ENCODE results near the gene COQ8A. TPM values are rescaled to one million over a fixed set of nuclear protein-coding genes. Genes with fewer than 3 reads are reported as not detected.

The COQ8A gene
- polyA plus RNA-seq, 1 donor from 2014 or later, result 13.2 TPM

DNA sequence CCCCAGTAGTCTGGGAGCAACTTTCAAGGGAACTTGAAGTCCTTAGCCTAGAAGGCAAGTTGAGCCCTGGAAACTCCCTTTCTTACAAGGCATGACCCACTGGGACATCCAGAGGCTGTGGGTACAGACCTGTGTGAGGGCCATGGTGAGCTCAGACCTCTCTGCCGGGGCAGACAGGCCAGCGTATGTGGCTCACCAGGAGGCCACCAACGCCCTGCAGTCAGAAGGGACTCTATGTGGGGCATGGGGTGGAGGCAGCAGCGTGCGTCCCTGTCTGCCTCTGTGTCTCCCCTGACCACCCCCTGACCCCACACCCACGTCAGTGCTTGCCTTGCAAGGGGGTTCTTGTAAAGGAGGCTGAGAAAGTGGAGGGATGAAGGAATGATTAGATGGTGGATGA lies 10.8 kb downstream of the COQ8A start:
- Histone ChIP-seq H3K4me2 (ENCODE audit: low read length) (no peak overlapping the region), H3K27me3 (ENCODE audit: insufficient read depth, low read depth, low read length) (no peaks in the 10 kb centered on the region), H3K9me3 (ENCODE audit: low read length) (no peaks in the 10 kb centered on the region), H3K27ac (ENCODE audit: low read length) (no peak overlapping the region), H3K36me3 (ENCODE audit: insufficient read depth, low read length) (no peaks in the 10 kb centered on the region), H2AFZ (ENCODE audit: low read depth, low read length) (no peak overlapping the region), H4K20me1 (ENCODE audit: insufficient read depth) (no peaks in the 10 kb centered on the region), H3K79me2 (replicated peaks; ENCODE audit: insufficient read depth, low read length) (no peaks in the 10 kb centered on the region), H3K9me2 (ENCODE audit: insufficient read depth, low read length) (no peaks in the 10 kb centered on the region), H3F3A (ENCODE audit: insufficient read depth, low read length, poor library complexity, severe bottlenecking) (no peaks in the 10 kb centered on the region), H3K4me3 (ENCODE audit: low read length) (no peak overlapping the region), H3K9ac (ENCODE audit: low read length) (no peak overlapping the region)
- TF ChIP-seq, protein P1, sequence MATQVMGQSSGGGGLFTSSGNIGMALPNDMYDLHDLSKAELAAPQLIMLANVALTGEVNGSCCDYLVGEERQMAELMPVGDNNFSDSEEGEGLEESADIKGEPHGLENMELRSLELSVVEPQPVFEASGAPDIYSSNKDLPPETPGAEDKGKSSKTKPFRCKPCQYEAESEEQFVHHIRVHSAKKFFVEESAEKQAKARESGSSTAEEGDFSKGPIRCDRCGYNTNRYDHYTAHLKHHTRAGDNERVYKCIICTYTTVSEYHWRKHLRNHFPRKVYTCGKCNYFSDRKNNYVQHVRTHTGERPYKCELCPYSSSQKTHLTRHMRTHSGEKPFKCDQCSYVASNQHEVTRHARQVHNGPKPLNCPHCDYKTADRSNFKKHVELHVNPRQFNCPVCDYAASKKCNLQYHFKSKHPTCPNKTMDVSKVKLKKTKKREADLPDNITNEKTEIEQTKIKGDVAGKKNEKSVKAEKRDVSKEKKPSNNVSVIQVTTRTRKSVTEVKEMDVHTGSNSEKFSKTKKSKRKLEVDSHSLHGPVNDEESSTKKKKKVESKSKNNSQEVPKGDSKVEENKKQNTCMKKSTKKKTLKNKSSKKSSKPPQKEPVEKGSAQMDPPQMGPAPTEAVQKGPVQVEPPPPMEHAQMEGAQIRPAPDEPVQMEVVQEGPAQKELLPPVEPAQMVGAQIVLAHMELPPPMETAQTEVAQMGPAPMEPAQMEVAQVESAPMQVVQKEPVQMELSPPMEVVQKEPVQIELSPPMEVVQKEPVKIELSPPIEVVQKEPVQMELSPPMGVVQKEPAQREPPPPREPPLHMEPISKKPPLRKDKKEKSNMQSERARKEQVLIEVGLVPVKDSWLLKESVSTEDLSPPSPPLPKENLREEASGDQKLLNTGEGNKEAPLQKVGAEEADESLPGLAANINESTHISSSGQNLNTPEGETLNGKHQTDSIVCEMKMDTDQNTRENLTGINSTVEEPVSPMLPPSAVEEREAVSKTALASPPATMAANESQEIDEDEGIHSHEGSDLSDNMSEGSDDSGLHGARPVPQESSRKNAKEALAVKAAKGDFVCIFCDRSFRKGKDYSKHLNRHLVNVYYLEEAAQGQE (IDR thresholded peaks at IDR 0.05; ENCODE audit: borderline replicate concordance), result no peak
- TF ChIP-seq, protein P2, sequence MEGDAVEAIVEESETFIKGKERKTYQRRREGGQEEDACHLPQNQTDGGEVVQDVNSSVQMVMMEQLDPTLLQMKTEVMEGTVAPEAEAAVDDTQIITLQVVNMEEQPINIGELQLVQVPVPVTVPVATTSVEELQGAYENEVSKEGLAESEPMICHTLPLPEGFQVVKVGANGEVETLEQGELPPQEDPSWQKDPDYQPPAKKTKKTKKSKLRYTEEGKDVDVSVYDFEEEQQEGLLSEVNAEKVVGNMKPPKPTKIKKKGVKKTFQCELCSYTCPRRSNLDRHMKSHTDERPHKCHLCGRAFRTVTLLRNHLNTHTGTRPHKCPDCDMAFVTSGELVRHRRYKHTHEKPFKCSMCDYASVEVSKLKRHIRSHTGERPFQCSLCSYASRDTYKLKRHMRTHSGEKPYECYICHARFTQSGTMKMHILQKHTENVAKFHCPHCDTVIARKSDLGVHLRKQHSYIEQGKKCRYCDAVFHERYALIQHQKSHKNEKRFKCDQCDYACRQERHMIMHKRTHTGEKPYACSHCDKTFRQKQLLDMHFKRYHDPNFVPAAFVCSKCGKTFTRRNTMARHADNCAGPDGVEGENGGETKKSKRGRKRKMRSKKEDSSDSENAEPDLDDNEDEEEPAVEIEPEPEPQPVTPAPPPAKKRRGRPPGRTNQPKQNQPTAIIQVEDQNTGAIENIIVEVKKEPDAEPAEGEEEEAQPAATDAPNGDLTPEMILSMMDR (IDR thresholded peaks at IDR 0.05; ENCODE audit: poor library complexity, severe bottlenecking), result no peak
- TF ChIP-seq EZH2 (IDR thresholded peaks at IDR 0.05; ENCODE audit: borderline replicate concordance, insufficient read depth, low read length, poor library complexity, severe bottlenecking), result no peak
- no peak for TF ChIP-seq POLR2AphosphoS5 (IDR thresholded peaks at IDR 0.05)
- no peak for TF ChIP-seq RAD21 (conservative IDR thresholded peaks at IDR 0.05)
- TF ChIP-seq SMC3 (conservative IDR thresholded peaks at IDR 0.05; ENCODE audit: poor library complexity), result no peak

DNA sequence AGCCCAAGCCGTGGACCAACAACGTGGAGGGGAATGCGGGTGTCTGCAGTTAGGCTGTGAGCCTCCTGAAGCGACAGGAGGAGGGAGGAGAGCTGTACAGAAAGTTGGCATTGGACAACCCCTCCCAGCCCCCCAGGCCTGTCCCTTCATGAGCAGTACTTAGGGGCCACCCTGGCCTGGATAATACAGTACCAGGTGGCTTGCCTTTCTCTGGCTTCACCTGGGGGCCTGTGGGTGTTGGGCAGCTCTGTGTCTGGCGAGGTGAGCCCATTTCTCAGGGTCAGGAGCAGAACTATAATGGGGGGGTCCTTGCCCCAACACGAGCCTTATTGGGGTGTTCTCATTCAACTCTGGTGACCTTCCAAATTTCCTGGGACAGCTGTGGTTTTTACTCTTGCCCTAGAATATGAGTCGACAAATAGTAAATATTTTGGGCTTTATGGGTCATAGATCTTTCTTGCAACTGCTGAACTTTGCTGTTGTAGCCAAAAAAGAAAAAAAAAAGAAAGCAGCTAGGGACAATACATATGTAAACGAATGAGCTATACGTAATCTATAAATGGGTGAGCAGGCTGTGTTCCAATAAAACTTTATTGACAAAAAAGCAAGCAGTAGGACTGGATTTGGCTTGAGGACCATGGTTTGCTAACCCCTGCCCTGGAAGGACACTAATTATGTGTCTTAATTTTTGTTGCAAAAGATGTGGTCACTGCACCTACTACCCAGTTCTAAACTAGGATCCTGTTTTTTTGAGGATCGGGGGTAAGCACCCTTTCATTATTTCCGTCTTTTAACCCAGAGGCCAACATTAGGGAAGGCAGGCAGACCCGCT lies 11.4 kb downstream of the COQ8A start:
- no peaks in the 10 kb centered on the region for H3K9me3 ChIP-seq (ENCODE audit: low read length)
- H3K9ac ChIP-seq (ENCODE audit: low read length), result no peak overlapping the region
- no peak overlapping the region for H3K4me3 ChIP-seq (ENCODE audit: low read length)
- H3K36me3 ChIP-seq (ENCODE audit: insufficient read depth, low read length), result no peaks in the 10 kb centered on the region
- H4K20me1 ChIP-seq (ENCODE audit: insufficient read depth), result no peaks in the 10 kb centered on the region
- no peak overlapping the region for H2AFZ ChIP-seq (ENCODE audit: low read depth, low read length)
- H3K27me3 ChIP-seq (ENCODE audit: insufficient read depth, low read depth, low read length), result no peaks in the 10 kb centered on the region
- no peaks in the 10 kb centered on the region for H3F3A ChIP-seq (ENCODE audit: insufficient read depth, low read length, poor library complexity, severe bottlenecking)
- TF ChIP-seq POLR2AphosphoS5 (IDR thresholded peaks at IDR 0.05) (no peak), MXI1 (conservative IDR thresholded peaks at IDR 0.05; ENCODE audit: poor library complexity, severe bottlenecking) (no peak), TAF1 (IDR thresholded peaks at IDR 0.05; ENCODE audit: low read depth) (no peak), EZH2 (IDR thresholded peaks at IDR 0.05; ENCODE audit: borderline replicate concordance, insufficient read depth, low read length, poor library complexity, severe bottlenecking) (no peak), RAD21 (conservative IDR thresholded peaks at IDR 0.05) (no peak), EP300 (conservative IDR thresholded peaks at IDR 0.05; ENCODE audit: poor library complexity, severe bottlenecking) (no peak), SMC3 (conservative IDR thresholded peaks at IDR 0.05; ENCODE audit: poor library complexity) (no peak)
- TF ChIP-seq, protein P2 (IDR thresholded peaks at IDR 0.05; ENCODE audit: poor library complexity, severe bottlenecking), result no peak
- TF ChIP-seq, protein P1 (IDR thresholded peaks at IDR 0.05; ENCODE audit: borderline replicate concordance), result no peak
- H3K4me2 ChIP-seq (ENCODE audit: low read length), result no peak overlapping the region
- no peaks in the 10 kb centered on the region for H3K79me2 ChIP-seq (replicated peaks; ENCODE audit: insufficient read depth, low read length)
- H3K9me2 ChIP-seq (ENCODE audit: insufficient read depth, low read length), result no peaks in the 10 kb centered on the region
- no peak overlapping the region for H3K27ac ChIP-seq (ENCODE audit: low read length)

All from neural cell (in vitro differentiated cells).